ENCODE results near the gene KDR.

DNA sequence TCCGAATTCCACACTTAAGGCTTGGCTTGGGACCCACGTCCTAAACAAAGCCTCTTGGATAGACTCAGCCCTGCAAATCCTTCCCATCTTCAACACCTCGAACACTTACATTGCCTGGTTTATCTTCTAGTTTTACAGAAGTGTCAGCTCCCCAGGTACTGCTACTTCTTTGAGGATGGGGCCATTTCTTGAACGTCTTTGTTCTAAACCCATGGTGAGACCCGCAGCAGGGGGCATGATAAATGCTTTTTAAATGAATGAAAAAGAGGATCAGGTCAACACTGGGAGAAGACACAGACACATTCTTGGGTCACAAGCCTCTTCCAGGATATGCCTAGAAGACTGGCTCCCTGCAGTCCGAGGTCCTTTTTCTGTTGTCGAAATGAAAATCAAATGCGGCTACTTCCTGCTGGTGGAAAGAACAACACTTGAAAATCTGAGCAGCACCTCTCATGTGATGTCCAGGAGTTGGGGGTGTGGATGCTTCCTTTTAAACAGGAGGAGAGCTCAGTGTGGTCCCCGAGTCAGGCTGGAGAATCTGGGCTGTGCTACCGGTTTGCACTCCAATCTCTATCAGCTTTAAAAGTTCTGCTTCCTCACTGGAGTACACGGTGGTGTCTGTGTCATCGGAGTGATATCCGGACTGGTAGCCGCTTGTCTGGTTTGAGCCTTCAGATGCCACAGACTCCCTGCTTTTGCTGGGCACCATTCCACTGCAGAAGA lies 45.8 kb downstream of the KDR start:
- TF ChIP-seq EZH2 (IDR thresholded peaks at IDR 0.05; ENCODE audit: insufficient read depth, poor library complexity, severe bottlenecking) (no peak), EZH2phosphoT487 (IDR thresholded peaks at IDR 0.05; ENCODE audit: insufficient read depth, low read depth) (no peak)
